Liver (tissue), 3 donors: Measurements from ENCODE around the gene BCAP29.

Experiments
- CTCF ChIP-seq: fragments of 150-350 bp; IDR thresholded peaks from 2 replicates; pipeline ENCODE4 v1.5.1; 2017; ENCODE audit warnings: improper control_type of control experiment, low read depth, low read length; ENCODE audit not compliant: missing input control
- EGR1 ChIP-seq, 2 donors: IDR thresholded peaks; 2 replicates each; pipeline ENCODE4 v1.6.1; 2016 to 2018; ENCODE audit warnings: antibody characterized with exemption in 2 of 2, low read depth in 2 of 2
- FOXA1 ChIP-seq: IDR thresholded peaks from 2 replicates; pipeline ENCODE4 v1.6.1; 2016; ENCODE audit warnings: antibody characterized with exemption
- JUND ChIP-seq, 2 donors: IDR thresholded peaks; 2 replicates each; pipeline ENCODE4 v1.6.1; 2016; ENCODE audit warnings: antibody characterized with exemption in 2 of 2
- MAX ChIP-seq: IDR thresholded peaks from 2 replicates; pipeline ENCODE4 v1.6.1; 2016; ENCODE audit warnings: antibody characterized with exemption
- RXRA ChIP-seq, 2 donors: IDR thresholded peaks; 2 replicates each; pipeline ENCODE4 v1.6.1; 2017 to 2018; ENCODE audit warnings: antibody characterized with exemption in 2 of 2, mild to moderate bottlenecking in 1 of 2
- SP1 ChIP-seq: IDR thresholded peaks from 2 replicates; pipeline ENCODE4 v1.6.1; 2018; ENCODE audit warnings: antibody characterized with exemption, mild to moderate bottlenecking
- TAF1 ChIP-seq: conservative IDR thresholded peaks from 2 replicates; pipeline ENCODE4 v1.6.1; 2016; ENCODE audit warnings: antibody characterized with exemption, mild to moderate bottlenecking
- YY1 ChIP-seq: IDR thresholded peaks from 2 replicates; pipeline ENCODE4 v1.6.1; 2016; ENCODE audit warnings: antibody characterized with exemption, mild to moderate bottlenecking
- donor health status: healthy.
- donor health status: healthy.

GRCh38 chr7:107543338-107543993, 36.6 kb upstream of the BCAP29 start:
- TF ChIP-seq CTCF, result no peak
- no peak for TF ChIP-seq YY1
- TF ChIP-seq FOXA1, result no peak
- no peak for TF ChIP-seq SP1
- TF ChIP-seq MAX, result no peak
- no peak for TF ChIP-seq JUND (IDR thresholded peaks at IDR 0.05)
- no peak for TF ChIP-seq EGR1 (IDR thresholded peaks at IDR 0.05; ENCODE audit: low read depth in 2 of 2)
- no peak for TF ChIP-seq TAF1
- TF ChIP-seq RXRA (IDR thresholded peaks at IDR 0.05), result no peak
